K562 (cell line): ENCODE results near the gene EMILIN3. TPM values are rescaled to one million over a fixed set of nuclear protein-coding genes. Genes with fewer than 3 reads are reported as not detected.

Source experiments
- CBX1 ChIP-seq: sonication (generic); IDR thresholded peaks from 2 replicates; pipeline ENCODE4 v1.6.1; 2016; ENCODE audit warnings: antibody characterized with exemption, low read depth, mild to moderate bottlenecking
- ELF4 ChIP-seq: fragments of 450-650 bp; formaldehyde crosslinking; IDR thresholded peaks from 2 replicates; pipeline ENCODE4 v1.4.0; 2022; ENCODE audit warnings: missing genetic modification characterization
- FOXM1 ChIP-seq, 2 experiments: fragments of 450-650 bp in 1 of 2; sonication (generic) in 1 of 2; formaldehyde crosslinking in 1 of 2; IDR thresholded peaks; 2 replicates each; pipeline versions ENCODE4 v1.6.1 to v1.9.0; 2017 to 2022; ENCODE audit warnings: low read depth in 2 of 2, mild to moderate bottlenecking in 2 of 2, missing genetic modification reagents in 1 of 2, moderate library complexity in 1 of 2
- GABPB2 ChIP-seq: fragments of 250-450 bp; sonication (Bioruptor Pico); conservative IDR thresholded peaks from 2 replicates; pipeline ENCODE4 v1.5.1; 2021; ENCODE audit warnings: mild to moderate bottlenecking
- HNRNPLL ChIP-seq: fragments of 200-400 bp; formaldehyde crosslinking; IDR thresholded peaks from 2 replicates; pipeline ENCODE4 v1.6.1; 2017; ENCODE audit warnings: low read length, low read depth, mild to moderate bottlenecking; ENCODE audit not compliant: poor library complexity, severe bottlenecking
- SMAD3 ChIP-seq: fragments of 450-650 bp; formaldehyde crosslinking; conservative IDR thresholded peaks from 2 replicates; pipeline ENCODE4 v1.4.0; 2020; ENCODE audit warnings: mild to moderate bottlenecking
- ZFX ChIP-seq: sonication (generic); formaldehyde crosslinking; IDR thresholded peaks from 2 replicates; pipeline ENCODE4 v1.8.0; 2022; ENCODE audit warnings: mild to moderate bottlenecking, missing genetic modification reagents, moderate library complexity
- polyA plus RNA-seq, 8 experiments: library from polyadenylated mRNA; depleted of rRNA in 4 of 8; stranded (reverse) in 5 of 8; unstranded in 3 of 8; fragments of >200 nt; fragmentation: Nextera tagmentation in 2 of 8; fragmentation: Illumina TruSeq in 1 of 8; extraction: Ambion mirVana in 2 of 8; extraction: Trizol in 1 of 8; gene quantifications; 2 replicates each; pipeline versions ENCODE4 v1.2.1 to v1.2.3, GENCODE V29; 2011 to 2014; ENCODE audit warnings: inconsistent platforms in 1 of 8, missing spikeins in 1 of 8
- total RNA-seq, 7 experiments: library from RNA; depleted of rRNA in 6 of 7; stranded (reverse); fragments of >200 nt in 6 of 7; fragmentation: Illumina TruSeq in 2 of 7; extraction: Trizol in 2 of 7; gene quantifications; 2 replicates each; pipeline versions ENCODE4 v1.2.1 to v1.2.3, GENCODE V29; 2011 to 2021; ENCODE audit warnings: low replicate concordance in 1 of 7
- TF ChIP-seq, protein P1 (sequence below): fragments of 250-450 bp; sonication (Bioruptor Pico); IDR thresholded peaks from 2 replicates; pipeline ENCODE4 v1.5.0; 2021; ENCODE audit warnings: mild to moderate bottlenecking, borderline replicate concordance
- TF ChIP-seq, protein P2 (sequence below): fragments of 450-650 bp; IDR thresholded peaks from 2 replicates; pipeline ENCODE4 v1.6.1; 2016; ENCODE audit warnings: low read depth
- TF ChIP-seq, protein P3 (sequence below): fragments of 150-350 bp; IDR thresholded peaks from 2 replicates; pipeline ENCODE4 v1.6.1; 2014; ENCODE audit warnings: low read depth, mild to moderate bottlenecking, low read length, borderline replicate concordance

Gene EMILIN3
- total and polyA plus RNA-seq, 9 of the 15 experiments (the other 6 are each of a cell fraction or from before 2014, with no cell fraction given) = 0.01 to 0.07 TPM; not detected in 7

DNA sequence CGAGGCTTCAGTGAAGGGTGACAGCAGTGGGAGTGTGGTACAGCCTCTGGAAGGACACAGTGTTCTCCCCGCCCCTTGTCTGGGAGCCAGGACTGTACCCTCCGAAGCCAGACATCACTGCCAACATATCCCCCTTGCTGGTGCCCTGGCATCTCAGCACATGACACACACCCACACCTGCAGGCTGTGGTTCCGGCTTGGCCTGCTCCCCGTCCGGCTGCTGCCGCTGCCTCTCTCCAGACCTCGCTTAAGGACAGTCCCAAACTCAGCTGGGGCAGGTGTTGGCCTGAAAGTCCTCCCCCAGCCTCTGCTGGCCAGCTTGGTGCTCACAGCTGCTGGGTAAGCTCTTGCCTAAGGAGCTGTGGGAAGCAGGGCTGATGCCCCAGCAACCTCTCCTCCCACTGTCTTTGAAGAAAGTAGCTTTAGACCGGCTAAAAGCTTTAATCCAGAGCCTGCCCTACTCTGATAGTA is 7.0 kb downstream of the EMILIN3 start (continued):
- TF ChIP-seq, protein P1, sequence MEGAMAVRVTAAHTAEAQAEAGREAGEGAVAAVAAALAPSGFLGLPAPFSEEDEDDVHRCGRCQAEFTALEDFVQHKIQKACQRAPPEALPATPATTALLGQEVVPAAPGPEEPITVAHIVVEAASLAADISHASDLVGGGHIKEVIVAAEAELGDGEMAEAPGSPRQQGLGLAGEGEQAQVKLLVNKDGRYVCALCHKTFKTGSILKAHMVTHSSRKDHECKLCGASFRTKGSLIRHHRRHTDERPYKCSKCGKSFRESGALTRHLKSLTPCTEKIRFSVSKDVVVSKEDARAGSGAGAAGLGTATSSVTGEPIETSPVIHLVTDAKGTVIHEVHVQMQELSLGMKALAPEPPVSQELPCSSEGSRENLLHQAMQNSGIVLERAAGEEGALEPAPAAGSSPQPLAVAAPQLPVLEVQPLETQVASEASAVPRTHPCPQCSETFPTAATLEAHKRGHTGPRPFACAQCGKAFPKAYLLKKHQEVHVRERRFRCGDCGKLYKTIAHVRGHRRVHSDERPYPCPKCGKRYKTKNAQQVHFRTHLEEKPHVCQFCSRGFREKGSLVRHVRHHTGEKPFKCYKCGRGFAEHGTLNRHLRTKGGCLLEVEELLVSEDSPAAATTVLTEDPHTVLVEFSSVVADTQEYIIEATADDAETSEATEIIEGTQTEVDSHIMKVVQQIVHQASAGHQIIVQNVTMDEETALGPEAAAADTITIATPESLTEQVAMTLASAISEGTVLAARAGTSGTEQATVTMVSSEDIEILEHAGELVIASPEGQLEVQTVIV (CRISPR knock-in tag) = no peak
- TF ChIP-seq SMAD3 (no peak), ZFX (CRISPR knock-in tag) (no peak), ELF4 (no peak), CBX1 (no peak), HNRNPLL (no peak), FOXM1 (IDR thresholded peaks at IDR 0.05; ENCODE audit: low read depth) (no peak), FOXM1 (CRISPR knock-in tag; IDR thresholded peaks at IDR 0.05; ENCODE audit: low read depth) (no peak), GABPB2 (CRISPR knock-in tag) (no peak)
- TF ChIP-seq, protein P2, sequence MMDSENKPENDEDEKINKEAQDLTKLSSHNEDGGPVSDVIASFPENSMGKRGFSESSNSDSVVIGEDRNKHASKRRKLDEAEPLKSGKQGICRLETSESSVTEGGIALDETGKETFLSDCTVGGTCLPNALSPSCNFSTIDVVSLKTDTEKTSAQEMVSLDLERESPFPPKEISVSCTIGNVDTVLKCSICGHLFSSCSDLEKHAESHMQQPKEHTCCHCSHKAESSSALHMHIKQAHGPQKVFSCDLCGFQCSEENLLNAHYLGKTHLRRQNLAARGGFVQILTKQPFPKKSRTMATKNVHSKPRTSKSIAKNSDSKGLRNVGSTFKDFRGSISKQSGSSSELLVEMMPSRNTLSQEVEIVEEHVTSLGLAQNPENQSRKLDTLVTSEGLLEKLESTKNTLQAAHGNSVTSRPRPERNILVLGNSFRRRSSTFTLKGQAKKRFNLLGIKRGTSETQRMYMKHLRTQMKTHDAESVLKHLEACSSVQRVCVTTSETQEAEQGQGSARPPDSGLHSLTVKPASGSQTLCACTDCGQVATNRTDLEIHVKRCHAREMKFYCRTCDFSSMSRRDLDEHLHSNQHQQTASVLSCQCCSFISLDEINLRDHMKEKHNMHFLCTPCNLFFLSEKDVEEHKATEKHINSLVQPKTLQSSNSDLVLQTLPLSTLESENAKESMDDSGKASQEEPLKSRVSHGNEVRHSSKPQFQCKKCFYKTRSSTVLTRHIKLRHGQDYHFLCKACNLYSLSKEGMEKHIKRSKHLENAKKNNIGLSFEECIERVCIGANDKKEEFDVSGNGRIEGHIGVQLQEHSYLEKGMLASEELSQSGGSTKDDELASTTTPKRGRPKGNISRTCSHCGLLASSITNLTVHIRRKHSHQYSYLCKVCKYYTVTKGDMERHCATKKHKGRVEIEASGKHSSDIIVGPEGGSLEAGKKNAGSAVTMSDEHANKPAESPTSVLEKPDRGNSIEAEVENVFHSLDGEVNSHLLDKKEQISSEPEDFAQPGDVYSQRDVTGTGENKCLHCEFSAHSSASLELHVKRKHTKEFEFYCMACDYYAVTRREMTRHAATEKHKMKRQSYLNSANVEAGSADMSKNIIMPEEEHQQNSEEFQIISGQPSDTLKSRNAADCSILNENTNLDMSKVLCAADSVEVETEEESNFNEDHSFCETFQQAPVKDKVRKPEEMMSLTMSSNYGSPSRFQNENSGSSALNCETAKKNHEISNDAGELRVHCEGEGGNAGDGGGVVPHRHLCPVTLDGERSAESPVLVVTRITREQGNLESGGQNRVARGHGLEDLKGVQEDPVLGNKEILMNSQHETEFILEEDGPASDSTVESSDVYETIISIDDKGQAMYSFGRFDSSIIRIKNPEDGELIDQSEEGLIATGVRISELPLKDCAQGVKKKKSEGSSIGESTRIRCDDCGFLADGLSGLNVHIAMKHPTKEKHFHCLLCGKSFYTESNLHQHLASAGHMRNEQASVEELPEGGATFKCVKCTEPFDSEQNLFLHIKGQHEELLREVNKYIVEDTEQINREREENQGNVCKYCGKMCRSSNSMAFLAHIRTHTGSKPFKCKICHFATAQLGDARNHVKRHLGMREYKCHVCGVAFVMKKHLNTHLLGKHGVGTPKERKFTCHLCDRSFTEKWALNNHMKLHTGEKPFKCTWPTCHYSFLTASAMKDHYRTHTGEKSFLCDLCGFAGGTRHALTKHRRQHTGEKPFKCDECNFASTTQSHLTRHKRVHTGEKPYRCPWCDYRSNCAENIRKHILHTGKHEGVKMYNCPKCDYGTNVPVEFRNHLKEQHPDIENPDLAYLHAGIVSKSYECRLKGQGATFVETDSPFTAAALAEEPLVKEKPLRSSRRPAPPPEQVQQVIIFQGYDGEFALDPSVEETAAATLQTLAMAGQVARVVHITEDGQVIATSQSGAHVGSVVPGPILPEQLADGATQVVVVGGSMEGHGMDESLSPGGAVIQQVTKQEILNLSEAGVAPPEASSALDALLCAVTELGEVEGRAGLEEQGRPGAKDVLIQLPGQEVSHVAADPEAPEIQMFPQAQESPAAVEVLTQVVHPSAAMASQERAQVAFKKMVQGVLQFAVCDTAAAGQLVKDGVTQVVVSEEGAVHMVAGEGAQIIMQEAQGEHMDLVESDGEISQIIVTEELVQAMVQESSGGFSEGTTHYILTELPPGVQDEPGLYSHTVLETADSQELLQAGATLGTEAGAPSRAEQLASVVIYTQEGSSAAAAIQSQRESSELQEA = no peak
- TF ChIP-seq, protein P3, sequence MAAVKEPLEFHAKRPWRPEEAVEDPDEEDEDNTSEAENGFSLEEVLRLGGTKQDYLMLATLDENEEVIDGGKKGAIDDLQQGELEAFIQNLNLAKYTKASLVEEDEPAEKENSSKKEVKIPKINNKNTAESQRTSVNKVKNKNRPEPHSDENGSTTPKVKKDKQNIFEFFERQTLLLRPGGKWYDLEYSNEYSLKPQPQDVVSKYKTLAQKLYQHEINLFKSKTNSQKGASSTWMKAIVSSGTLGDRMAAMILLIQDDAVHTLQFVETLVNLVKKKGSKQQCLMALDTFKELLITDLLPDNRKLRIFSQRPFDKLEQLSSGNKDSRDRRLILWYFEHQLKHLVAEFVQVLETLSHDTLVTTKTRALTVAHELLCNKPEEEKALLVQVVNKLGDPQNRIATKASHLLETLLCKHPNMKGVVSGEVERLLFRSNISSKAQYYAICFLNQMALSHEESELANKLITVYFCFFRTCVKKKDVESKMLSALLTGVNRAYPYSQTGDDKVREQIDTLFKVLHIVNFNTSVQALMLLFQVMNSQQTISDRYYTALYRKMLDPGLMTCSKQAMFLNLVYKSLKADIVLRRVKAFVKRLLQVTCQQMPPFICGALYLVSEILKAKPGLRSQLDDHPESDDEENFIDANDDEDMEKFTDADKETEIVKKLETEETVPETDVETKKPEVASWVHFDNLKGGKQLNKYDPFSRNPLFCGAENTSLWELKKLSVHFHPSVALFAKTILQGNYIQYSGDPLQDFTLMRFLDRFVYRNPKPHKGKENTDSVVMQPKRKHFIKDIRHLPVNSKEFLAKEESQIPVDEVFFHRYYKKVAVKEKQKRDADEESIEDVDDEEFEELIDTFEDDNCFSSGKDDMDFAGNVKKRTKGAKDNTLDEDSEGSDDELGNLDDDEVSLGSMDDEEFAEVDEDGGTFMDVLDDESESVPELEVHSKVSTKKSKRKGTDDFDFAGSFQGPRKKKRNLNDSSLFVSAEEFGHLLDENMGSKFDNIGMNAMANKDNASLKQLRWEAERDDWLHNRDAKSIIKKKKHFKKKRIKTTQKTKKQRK = no peak
